VCaP (cell line): ENCODE data around the gene KRTAP21-3.

Experiments
- H3K27ac ChIP-seq: fragments of 450-650 bp; 2 replicates; pipeline ENCODE4 v1.5.1; 2017
- CTCF ChIP-seq: fragments of 450-650 bp; conservative IDR thresholded peaks from 2 replicates; pipeline ENCODE4 v1.5.1; 2017; ENCODE audit warnings: mild to moderate bottlenecking, moderate library complexity

Gene KRTAP21-3

DNA sequence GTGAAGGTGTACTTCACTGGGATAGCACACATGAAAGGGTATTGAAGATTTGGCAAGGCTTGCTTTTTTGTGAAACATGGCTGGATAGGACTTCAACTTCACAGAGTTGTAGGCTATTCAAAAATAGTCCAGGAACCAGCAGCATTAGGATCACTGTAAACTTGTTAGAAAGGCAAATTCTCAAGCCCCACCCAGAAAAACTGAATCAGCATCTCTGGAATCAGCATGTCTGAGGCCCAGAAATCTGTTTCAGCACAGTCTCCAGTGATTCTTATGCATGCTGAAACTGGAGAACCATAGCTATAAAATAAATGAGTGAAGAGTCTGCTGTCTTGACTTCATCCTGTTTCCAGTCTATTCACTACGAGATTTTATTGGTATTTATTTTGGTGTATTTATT is 8.1 kb upstream of the KRTAP21-3 start:
- H3K27ac ChIP-seq, result no peak overlapping the region
- TF ChIP-seq CTCF, result no peak

GRCh38 chr21:30719401-30719800 is 824 bp upstream of the KRTAP21-3 start:
- H3K27ac ChIP-seq, result no peak overlapping the region
- no peak for TF ChIP-seq CTCF

- H3K27ac ChIP-seq, result no peak overlapping the region
- no peak for TF ChIP-seq CTCF
Observed at GRCh38 chr21:30717105-30717504, 1.5 kb downstream of the KRTAP21-3 start.

GRCh38 chr21:30714946-30715345 is 3.6 kb downstream of the KRTAP21-3 start:
- TF ChIP-seq CTCF, result no peak
- no peak overlapping the region for H3K27ac ChIP-seq

DNA sequence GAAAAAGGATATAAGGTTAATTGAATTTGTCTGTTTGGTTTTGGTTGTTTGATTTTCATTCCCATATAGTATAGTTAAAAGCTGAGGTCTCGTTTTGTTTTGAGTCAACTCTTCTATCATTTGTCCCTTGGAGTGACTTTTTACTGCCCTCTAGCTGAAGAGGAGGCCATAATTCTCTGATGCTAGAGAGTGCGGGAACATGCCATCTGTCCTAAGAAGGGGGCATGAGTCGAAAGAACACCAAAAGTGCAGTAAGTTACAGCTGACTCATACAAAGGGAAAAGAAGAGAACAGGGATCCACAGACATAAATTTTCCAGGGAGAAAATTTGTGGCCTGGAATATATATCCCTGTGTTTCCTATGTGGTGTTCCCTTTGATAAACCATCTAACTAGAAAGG is 4.1 kb downstream of the KRTAP21-3 start:
- TF ChIP-seq CTCF, result peak; percentile 66
- H3K27ac ChIP-seq, result no peak overlapping the region

- no peak overlapping the region for H3K27ac ChIP-seq
- TF ChIP-seq CTCF, result no peak
Observed at GRCh38 chr21:30713766-30714165, 4.8 kb downstream of the KRTAP21-3 start.

GRCh38 chr21:30710499-30710898 is 8.1 kb downstream of the KRTAP21-3 start:
- TF ChIP-seq CTCF, result no peak
- H3K27ac ChIP-seq, result no peak overlapping the region

DNA sequence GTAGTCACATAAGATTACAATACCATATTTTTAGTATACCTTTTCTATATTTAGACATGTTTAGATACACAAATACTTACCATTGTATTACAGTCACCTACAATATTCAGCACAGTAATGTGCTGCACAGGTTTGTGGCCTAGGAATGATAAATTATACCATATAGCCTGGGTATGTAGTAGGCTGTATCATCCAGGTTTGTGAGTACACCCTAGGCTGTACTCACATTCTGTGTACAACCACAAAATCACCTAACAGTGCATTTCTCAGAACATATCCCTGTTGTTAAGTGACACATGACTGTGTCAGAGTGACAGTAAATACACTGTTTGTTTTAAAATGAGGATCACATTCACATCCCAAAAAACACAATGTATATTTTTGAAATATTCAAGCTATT is 11.2 kb downstream of the KRTAP21-3 start:
- TF ChIP-seq CTCF, result no peak

More for the DNA sequence above, 11.2 kb downstream of the KRTAP21-3 start:
- no peak overlapping the region for H3K27ac ChIP-seq
